ENCODE data around the gene WIPF2.

DNA sequence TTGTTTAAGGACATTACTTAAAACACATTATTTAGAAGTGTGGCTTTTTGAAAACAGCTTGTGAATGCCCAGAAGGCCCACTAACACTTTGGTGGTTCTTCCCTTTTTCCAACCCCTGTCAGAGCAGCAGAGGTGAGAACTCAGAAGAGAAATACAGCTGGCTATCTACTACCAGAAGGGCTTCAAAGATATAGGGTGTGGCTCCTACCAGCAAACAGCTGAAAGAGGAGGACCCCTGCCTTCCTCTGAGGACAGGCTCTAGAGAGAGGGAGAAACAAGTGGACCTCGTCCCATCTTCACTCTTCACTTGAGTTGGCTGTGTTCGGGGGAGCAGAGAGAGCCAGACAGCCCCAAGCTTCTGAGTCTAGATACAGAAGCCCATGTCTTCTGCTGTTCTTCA lies 48.8 kb upstream of the WIPF2 start:
- TF ChIP-seq EZH2 (IDR thresholded peaks at IDR 0.05; ENCODE audit: borderline replicate concordance, low read depth, low read length, severe bottlenecking), result no peak
- TF ChIP-seq, protein P1, sequence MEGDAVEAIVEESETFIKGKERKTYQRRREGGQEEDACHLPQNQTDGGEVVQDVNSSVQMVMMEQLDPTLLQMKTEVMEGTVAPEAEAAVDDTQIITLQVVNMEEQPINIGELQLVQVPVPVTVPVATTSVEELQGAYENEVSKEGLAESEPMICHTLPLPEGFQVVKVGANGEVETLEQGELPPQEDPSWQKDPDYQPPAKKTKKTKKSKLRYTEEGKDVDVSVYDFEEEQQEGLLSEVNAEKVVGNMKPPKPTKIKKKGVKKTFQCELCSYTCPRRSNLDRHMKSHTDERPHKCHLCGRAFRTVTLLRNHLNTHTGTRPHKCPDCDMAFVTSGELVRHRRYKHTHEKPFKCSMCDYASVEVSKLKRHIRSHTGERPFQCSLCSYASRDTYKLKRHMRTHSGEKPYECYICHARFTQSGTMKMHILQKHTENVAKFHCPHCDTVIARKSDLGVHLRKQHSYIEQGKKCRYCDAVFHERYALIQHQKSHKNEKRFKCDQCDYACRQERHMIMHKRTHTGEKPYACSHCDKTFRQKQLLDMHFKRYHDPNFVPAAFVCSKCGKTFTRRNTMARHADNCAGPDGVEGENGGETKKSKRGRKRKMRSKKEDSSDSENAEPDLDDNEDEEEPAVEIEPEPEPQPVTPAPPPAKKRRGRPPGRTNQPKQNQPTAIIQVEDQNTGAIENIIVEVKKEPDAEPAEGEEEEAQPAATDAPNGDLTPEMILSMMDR (IDR thresholded peaks at IDR 0.05; ENCODE audit: borderline replicate concordance, extremely low read depth, low read length, poor library complexity, severe bottlenecking), result no peak
